GM21390 (cell line): ENCODE results near the gene ESPN.
"Not testable (repeated sequence)": the region's sequence is repeated elsewhere in the genome, so short reads cannot be mapped to it uniquely, and the experiment has no call there.

Experiments used
- ATAC-seq: cut with Tn5 transposase; IDR thresholded peaks from one replicate; pipeline ENCODE4 v1.9.1; 2021; ENCODE audit not compliant: unreplicated experiment

Gene ESPN

DNA sequence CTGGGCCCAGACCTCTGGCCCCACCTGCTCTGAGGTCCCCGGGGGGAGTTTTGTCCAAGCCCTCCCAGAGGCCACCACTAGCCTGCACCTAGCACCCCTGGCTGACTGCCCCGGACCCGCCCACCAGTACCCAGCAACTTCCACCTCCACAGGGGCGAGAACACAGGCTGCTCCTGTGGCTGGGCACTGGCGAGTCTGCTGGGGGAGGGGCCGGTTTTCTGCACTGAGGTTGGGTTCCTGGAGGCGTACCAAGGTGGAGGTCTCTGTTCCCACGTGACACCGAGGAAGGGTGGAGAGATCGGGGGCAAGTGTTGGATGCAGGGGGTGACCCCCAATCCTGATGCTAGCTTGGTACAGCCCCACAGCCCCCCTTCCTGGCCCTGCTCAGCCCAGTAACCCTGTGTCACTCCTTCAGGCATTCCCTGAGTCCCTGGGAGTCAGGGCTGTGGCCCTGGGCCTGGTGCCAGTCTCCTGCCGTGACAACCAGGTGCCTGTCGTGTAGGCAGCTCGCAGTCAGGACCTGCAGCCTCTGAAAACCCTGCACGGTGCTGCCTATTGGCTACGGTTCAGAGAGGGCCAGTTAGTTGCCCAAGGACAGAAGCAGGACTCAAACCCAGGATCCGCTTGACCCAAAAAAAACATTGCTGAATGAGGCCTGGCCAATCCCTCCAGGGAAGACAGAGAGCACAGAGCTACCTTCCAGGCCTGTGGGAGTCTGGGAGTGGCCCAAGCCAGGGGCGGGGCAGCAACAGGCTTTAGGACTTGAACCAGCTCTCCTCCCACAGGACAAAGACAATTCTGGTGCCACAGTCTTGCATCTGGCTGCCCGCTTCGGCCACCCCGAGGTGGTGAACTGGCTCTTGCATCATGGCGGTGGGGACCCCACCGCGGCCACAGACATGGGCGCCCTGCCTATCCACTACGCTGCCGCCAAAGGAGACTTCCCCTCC is 3.1 kb downstream of the ESPN start:
- no peak for ATAC-seq

- not testable (repeated sequence) for ATAC-seq
Observed at GRCh38 chr1:6428453-6428852, 3.9 kb downstream of the ESPN start.

GRCh38 chr1:6429660-6430411 is 5.3 kb downstream of the ESPN start:
- not testable (repeated sequence) for ATAC-seq

GRCh38 chr1:6431645-6432579 is 7.3 kb downstream of the ESPN start:
- ATAC-seq, result not testable (repeated sequence)

DNA sequence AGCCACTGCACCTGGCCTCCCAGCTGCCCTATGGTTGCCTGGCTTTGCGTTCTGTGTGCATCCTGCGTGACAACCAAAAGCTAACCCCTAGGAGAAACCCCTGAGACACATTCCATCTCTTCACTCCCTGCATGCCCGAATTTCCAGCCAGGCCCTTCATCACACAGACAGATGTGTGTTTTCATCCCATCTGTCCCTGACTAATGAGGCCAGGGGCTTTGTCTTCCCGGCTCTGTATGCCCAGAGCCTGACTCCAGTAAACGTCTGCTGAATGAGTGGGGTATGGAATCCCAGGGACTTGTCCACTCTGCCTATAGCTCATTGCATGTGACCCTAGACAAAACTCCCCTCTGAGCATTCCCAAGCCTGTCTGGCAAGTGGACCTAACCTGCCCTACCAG is 9.6 kb downstream of the ESPN start:
- no peak for ATAC-seq

DNA sequence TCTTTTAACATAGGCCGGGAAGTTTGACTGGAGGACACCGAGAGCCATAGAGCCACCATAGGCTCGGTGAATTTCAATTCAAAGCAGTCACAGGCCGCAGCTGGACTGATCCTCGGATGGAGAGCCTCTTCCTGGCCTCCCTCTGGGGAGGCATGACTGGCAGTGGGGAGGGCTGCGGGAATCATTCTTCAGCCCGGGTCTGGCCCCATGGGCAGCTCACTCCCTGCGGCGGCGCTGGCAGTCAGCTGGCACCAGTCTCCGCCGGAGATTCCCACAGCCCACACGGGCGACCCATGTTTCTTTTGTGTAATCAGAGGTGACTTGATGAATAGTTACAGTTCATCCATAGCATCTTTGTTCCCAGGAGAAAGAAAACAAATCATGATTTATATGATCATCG is 10.6 kb downstream of the ESPN start:
- no peak for ATAC-seq

DNA sequence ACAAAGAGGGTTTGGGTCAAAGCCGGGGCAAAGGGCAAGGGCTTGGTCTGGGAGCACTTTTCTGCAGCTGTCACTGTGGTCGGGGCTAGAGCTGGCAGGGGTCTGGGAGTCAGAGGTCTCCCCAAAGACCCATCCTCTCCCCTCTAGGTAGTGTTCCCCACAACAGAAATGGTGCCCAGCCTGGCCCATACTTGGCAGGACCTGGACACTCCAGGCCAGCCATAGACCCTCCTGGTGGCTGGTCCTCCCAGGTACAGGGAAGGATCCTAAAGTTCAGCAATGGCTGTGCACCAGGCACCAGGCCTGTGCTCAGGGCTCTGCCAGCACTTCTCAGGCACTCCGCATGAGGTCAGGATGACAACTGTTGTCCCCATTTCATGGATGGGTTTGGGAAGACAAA is 11.0 kb downstream of the ESPN start:
- ATAC-seq, result no peak

- not testable (repeated sequence) for ATAC-seq
Observed at GRCh38 chr1:6436277-6436676, 11.7 kb downstream of the ESPN start.

GRCh38 chr1:6437012-6437700 is 12.6 kb downstream of the ESPN start:
- ATAC-seq, result not testable (repeated sequence)

GRCh38 chr1:6438047-6438525 is 13.5 kb downstream of the ESPN start:
- no peak for ATAC-seq

- ATAC-seq, result no peak
Observed at GRCh38 chr1:6440198-6441126, 15.9 kb downstream of the ESPN start.

GRCh38 chr1:6441586-6441985 is 17.0 kb downstream of the ESPN start:
- ATAC-seq, result no peak

DNA sequence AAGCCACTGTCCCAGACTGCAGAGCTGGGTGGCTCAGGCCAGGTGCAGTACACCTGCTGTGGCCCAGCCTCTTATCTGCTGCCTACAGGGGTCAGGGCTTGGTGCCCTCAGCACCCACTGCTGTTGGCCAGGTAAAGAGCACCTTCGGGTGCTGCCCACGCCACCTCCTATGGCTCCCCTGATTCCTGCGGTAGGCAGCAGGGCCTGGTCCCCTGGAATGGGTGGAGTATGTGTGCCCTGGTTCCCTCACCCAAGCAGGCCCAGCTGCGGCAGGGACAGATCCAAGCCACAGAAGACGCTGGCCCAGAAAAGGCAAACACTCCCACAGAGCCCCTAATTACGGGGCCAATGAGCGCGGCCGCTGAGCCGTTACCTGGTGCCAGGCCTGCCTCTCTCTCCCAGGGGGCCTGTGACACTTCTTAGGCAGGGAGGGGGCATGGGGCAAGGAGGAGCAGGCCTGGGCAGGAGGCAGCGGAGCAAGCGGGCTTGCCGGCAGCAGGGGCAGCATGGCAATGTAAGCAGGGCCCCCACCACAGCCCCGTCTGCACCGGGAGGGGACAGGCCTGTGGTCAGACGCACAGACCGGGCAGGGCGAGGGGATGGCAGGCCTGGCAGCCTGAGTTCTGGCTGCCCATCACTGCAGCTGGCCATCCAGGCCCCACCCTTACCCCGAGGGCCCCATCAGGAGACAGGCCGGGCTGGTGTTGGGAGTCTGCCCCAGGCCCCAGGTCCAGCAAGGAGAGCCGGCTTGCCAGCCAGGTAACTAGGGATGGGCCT is 19.0 kb downstream of the ESPN start:
- ATAC-seq, result no peak

- ATAC-seq, result no peak
Observed at GRCh38 chr1:6444377-6444776, 19.8 kb downstream of the ESPN start.

DNA sequence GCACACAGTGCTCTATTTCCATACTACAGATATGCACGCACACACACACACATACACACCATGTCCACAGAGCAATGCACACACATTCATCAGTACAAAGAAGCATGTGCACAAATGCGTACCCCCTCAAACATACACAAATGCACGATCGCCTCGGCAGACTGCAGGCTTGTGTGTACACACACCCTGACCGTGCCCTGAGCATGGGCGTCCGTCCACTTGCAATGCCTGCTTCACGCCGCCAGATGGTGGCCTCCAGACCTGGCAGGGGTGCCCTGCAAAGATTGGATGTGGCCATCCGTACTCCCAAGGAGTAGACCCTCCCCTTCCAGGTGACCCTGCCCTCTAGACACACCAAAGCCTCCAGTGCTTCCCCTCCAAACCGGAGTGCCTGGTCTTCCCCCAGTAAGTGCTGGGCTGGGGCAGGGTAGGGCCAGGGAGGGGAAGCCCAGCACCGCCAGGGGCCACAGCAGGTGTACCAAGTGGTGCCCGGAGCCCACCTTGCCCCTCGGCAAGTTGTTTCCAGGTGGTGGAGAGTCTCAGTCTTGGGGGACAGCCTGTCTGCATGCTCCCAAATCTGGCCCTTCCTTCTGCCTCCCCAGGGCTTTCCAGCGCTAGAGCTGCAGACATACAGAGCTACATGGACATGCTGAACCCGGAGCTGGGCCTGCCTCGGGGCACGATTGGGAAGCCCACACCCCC is 20.6 kb downstream of the ESPN start:
- no peak for ATAC-seq

- ATAC-seq, result not testable (repeated sequence)
Observed at GRCh38 chr1:6445929-6446328, 21.4 kb downstream of the ESPN start.

DNA sequence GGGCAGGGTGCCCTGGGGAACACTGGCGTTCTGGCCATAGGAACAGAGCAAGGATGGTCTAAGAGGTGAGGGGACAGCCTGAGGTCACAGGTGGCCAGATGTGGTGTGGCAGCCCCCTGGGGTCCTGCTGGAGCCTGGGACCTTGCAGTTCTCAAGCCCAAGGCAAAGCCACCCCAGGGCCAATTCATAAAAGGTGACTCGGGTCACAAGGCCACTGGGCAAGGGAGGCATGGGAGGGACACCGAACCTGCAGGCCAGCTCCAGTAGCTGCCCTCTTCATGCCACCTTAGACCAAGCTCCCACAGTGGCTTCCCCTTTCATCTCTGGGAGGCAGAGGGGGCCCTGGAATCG is 22.1 kb downstream of the ESPN start:
- ATAC-seq, result no peak
